PC-3 (cell line): ENCODE results near the gene GRK1. TPM values are rescaled to one million over a fixed set of nuclear protein-coding genes. Genes with fewer than 3 reads are reported as not detected.

ENCODE experiments used
- ATAC-seq: fragments of 200-7000 bp; cut with Tn5 transposase; 2 replicates; pipeline ENCODE4 v1.9.1; 2020; ENCODE audit warnings: mild to moderate bottlenecking, moderate library complexity
- BruUV-seq: library from RNA; stranded (reverse); fragments of 400-500 nt; replicated peaks from 2 replicates; lab custom pipeline; 2021; lab: Mats Ljungman, UMichigan
- CTCF ChIA-PET: fragments of 300-600 bp; sonication (Branson Sonifier 250); formaldehyde crosslinking; loops from one replicate; lab custom pipeline; 2022; ENCODE audit warnings: antibody characterized with exemption; lab: Charles Lee
- POLR2A ChIA-PET: fragments of 300-600 bp; sonication (Branson Sonifier 250); formaldehyde crosslinking; loops from one replicate; lab custom pipeline; 2022; ENCODE audit warnings: antibody characterized with exemption; ENCODE audit not compliant: unreplicated experiment; lab: Charles Lee
- DNase-seq: peaks from one replicate; pipeline ENCODE4 v3.0.0-alpha.2; 2015
- H2AFZ ChIP-seq: fragments of 300-600 bp; sonication (generic); 2 replicates; pipeline ENCODE4 v1.6.0; 2016; ENCODE audit warnings: antibody characterized with exemption, low read length
- H3F3A ChIP-seq: fragments of 300-600 bp; sonication (generic); one replicate; pipeline ENCODE4 v1.6.0; 2017; ENCODE audit warnings: antibody characterized with exemption, low read length, control low read depth, mild to moderate bottlenecking; ENCODE audit not compliant: unreplicated experiment
- H3K27ac ChIP-seq: fragments of 300-600 bp; sonication (generic); 2 replicates; pipeline ENCODE4 v1.5.1; 2016; ENCODE audit warnings: mild to moderate bottlenecking, low read length
- H3K27me3 ChIP-seq: fragments of 300-600 bp; sonication (generic); 2 replicates; pipeline ENCODE4 v1.6.1; 2016; ENCODE audit warnings: low read length, mixed read lengths
- H3K36me3 ChIP-seq: fragments of 300-600 bp; sonication (generic); 2 replicates; pipeline ENCODE4 v1.6.1; 2016; ENCODE audit warnings: low read depth, mixed run types, low read length, mixed read lengths
- H3K4me1 ChIP-seq: fragments of 300-600 bp; sonication (generic); 2 replicates; pipeline ENCODE4 v1.5.1; 2016; ENCODE audit warnings: low read length; ENCODE audit not compliant: insufficient read depth
- H3K4me2 ChIP-seq: fragments of 300-600 bp; sonication (generic); 2 replicates; pipeline ENCODE4 v1.6.0; 2016; ENCODE audit warnings: low read length
- H3K4me3 ChIP-seq: fragments of 300-600 bp; sonication (generic); 2 replicates; pipeline ENCODE4 v1.5.1; 2016; ENCODE audit warnings: mild to moderate bottlenecking, low read length, mixed read lengths
- H3K79me2 ChIP-seq: fragments of 300-600 bp; sonication (generic); 2 replicates; pipeline ENCODE4 v1.6.1; 2017; ENCODE audit warnings: low read length, mixed read lengths
- H3K9ac ChIP-seq: fragments of 300-600 bp; sonication (generic); 2 replicates; pipeline ENCODE4 v1.6.0; 2016; ENCODE audit warnings: mild to moderate bottlenecking, low read length
- H3K9me2 ChIP-seq: fragments of 300-600 bp; sonication (generic); replicated peaks from 2 replicates; pipeline ENCODE4 v1.6.1; 2016; ENCODE audit warnings: mixed run types, low read length, mixed read lengths
- H3K9me3 ChIP-seq: fragments of 300-600 bp; sonication (generic); 2 replicates; pipeline ENCODE4 v1.6.1; 2016; ENCODE audit warnings: low read length, mixed read lengths
- H4K20me1 ChIP-seq: fragments of 300-600 bp; sonication (generic); 2 replicates; pipeline ENCODE4 v1.6.1; 2016; ENCODE audit warnings: low read length, mixed read lengths
- CTCF ChIP-seq: fragments of 300-600 bp; sonication (generic); conservative IDR thresholded peaks from 2 replicates; pipeline ENCODE4 v1.5.1; 2017; ENCODE audit warnings: antibody characterized with exemption, low read depth, mild to moderate bottlenecking, low read length
- EZH2 ChIP-seq: fragments of 300-600 bp; sonication (generic); IDR thresholded peaks from one replicate; pipeline ENCODE4 v1.6.1; 2017; ENCODE audit warnings: antibody characterized with exemption, mild to moderate bottlenecking, low read length; ENCODE audit not compliant: unreplicated experiment
- EZH2phosphoT487 ChIP-seq: fragments of 300-600 bp; sonication (generic); IDR thresholded peaks from 2 replicates; pipeline ENCODE4 v1.6.1; 2018; ENCODE audit warnings: mild to moderate bottlenecking, antibody characterized with exemption, low read length, borderline replicate concordance
- intact Hi-C: fragments of 100-400 bp; cut with micrococcal nuclease; formaldehyde crosslinking; loops from 2 replicates; pipeline ENCODE4 v1.9.0; 2023
- total RNA-seq: library from RNA; depleted of rRNA; stranded (reverse); fragments of >200 nt; gene quantifications from 2 replicates; pipeline ENCODE4 v1.2.3, GENCODE V29; 2014

The GRK1 gene
- total RNA-seq, 1 experiment from 2014 or later, result not detected

DNA sequence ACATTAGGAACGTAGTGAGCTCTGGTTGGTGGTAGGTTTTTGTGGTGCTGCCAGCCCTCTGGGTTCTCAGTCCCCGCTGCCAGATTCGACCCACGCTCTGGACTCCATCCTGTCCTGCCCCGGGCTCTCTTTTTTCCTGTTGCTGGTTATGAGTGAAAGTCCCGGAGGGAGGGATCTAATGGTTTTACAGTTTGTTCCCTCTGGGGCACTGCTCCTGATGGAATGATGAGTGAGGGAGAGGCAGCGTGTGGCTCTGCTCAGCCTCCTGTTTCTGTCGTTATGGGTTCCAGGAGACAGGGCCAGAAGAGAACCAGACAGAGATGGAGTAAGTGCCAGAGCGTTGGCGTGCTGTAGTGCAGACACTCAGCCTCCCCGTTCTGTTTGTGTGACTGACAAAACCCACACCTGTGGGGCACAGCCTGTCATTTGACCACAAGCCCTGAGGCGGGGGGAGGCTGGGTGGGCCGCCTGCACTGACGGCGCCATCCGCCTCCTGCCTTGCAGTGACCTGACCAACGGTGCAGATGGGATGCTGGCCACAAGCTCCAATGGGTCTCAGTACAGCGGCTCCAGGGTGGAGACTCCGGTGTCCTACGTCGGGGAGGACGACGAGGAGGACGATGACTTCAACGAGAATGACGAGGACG, 27.3 kb upstream of the GRK1 start:
- Histone ChIP-seq H2AFZ (no peak overlapping the region), H3K4me3 (no peak overlapping the region), H3K9me2 (no peaks in the 10 kb centered on the region), H3K9ac (no peak overlapping the region), H3K4me1 (no peaks in the 10 kb centered on the region), H3F3A (no peaks in the 10 kb centered on the region), H3K79me2 (no peaks in the 10 kb centered on the region), H3K27me3 (no peaks in the 10 kb centered on the region), H3K27ac (no peak overlapping the region), H3K36me3 (peaks cover 38% of the 10 kb centered on the region), H3K4me2 (no peak overlapping the region), H4K20me1 (no peaks in the 10 kb centered on the region), H3K9me3 (no peaks in the 10 kb centered on the region)
- ChIA-PET CTCF (no interaction called here), POLR2A (no interaction called here)
- BruUV-seq, result no TSS peak
- TF ChIP-seq EZH2phosphoT487 (no peak), EZH2 (no peak), CTCF (no peak)
- ATAC-seq, result no peak
- intact Hi-C loops, result no loop called here
- no peak for DNase-seq

DNA sequence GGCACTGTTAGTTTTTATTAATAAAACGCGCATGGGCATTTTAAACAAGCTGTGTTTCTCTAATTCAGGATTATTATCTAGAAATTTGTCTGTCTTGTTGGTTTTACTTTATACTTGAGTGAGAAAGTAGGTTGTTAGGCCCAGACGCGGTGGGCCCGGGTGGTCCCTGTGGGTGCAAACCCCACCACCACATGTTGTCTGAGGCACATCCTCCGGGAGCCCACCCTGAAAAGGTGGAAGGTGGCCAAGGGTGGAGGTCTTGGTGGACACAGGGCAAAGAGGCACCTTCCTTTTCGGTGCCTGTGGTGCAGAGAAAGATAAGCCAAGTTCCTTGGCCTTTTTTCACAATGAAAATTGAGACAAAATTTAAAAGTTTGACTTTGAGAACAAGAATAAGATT, 25.6 kb upstream of the GRK1 start:
- no peaks in the 10 kb centered on the region for H3F3A ChIP-seq
- no peak overlapping the region for H3K4me2 ChIP-seq
- ATAC-seq, result no peak
- TF ChIP-seq EZH2, result no peak
- H3K4me3 ChIP-seq, result no peak overlapping the region
- no peak for DNase-seq
- no peaks in the 10 kb centered on the region for H3K27me3 ChIP-seq
- no peaks in the 10 kb centered on the region for H3K9me3 ChIP-seq
- no peaks in the 10 kb centered on the region for H3K79me2 ChIP-seq
- no peak overlapping the region for H3K27ac ChIP-seq
- ChIA-PET CTCF (no interaction called here), POLR2A (no interaction called here)
- no peaks in the 10 kb centered on the region for H3K4me1 ChIP-seq
- no TSS peak for BruUV-seq
- no peak overlapping the region for H2AFZ ChIP-seq
- no peak overlapping the region for H3K9ac ChIP-seq
- H3K36me3 ChIP-seq, result peaks cover 38% of the 10 kb centered on the region
- intact Hi-C loops, result no loop called here
- H3K9me2 ChIP-seq, result no peaks in the 10 kb centered on the region
- H4K20me1 ChIP-seq, result no peaks in the 10 kb centered on the region

GRCh38 chr13:113642563-113642962, 24.5 kb upstream of the GRK1 start:
- no peaks in the 10 kb centered on the region for H3K9me3 ChIP-seq
- intact Hi-C loops, result no loop called here
- no peak for ATAC-seq
- BruUV-seq, result no TSS peak
- H3K4me3 ChIP-seq, result no peak overlapping the region
- H3K79me2 ChIP-seq, result no peaks in the 10 kb centered on the region
- POLR2A ChIA-PET, result interaction anchor here (0.7 kb wide), 1 partner anchor 180 kb away, joined by 3 read pairs; no protein-coding TSS in a partner anchor
- CTCF ChIA-PET, result no interaction called here
- no peak overlapping the region for H3K27ac ChIP-seq
- no peak for TF ChIP-seq CTCF
- TF ChIP-seq EZH2, result no peak
- no peak for TF ChIP-seq EZH2phosphoT487
- no peaks in the 10 kb centered on the region for H3K27me3 ChIP-seq
- no peak overlapping the region for H2AFZ ChIP-seq
- no peak overlapping the region for H3K4me2 ChIP-seq
- H3K36me3 ChIP-seq, result peaks cover 32% of the 10 kb centered on the region
- no peak for DNase-seq
- H3F3A ChIP-seq, result no peaks in the 10 kb centered on the region
- H4K20me1 ChIP-seq, result no peaks in the 10 kb centered on the region
- H3K4me1 ChIP-seq, result peaks cover 6% of the 10 kb centered on the region; the same call in 1 of the 2 replicates
- no peaks in the 10 kb centered on the region for H3K9me2 ChIP-seq
- no peak overlapping the region for H3K9ac ChIP-seq
